Colonic mucosa (tissue), 4 donors: ENCODE results near the gene NOX3. TPM values are rescaled to one million over a fixed set of nuclear protein-coding genes. Genes with fewer than 3 reads are reported as not detected.

Source experiments
- DNase-seq: peaks from one replicate; pipeline ENCODE4 v3.0.0-alpha.2; 2020
- H3K27ac ChIP-seq: fragments of 200-600 bp; one replicate; pipeline ENCODE4 v1.8.0; 2021
- H3K27me3 ChIP-seq: fragments of 200-600 bp; one replicate; pipeline ENCODE4 v1.8.0; 2021
- H3K36me3 ChIP-seq: fragments of 200-600 bp; one replicate; pipeline ENCODE4 v1.8.0; 2021
- H3K4me1 ChIP-seq: fragments of 200-600 bp; one replicate; pipeline ENCODE4 v1.8.0; 2021; ENCODE audit warnings: mild to moderate bottlenecking
- H3K4me3 ChIP-seq: fragments of 200-600 bp; one replicate; pipeline ENCODE4 v1.8.0; 2021
- H3K9ac ChIP-seq, 2 donors: one replicate each; pipeline ENCODE4 v1.7.0; 2013; ENCODE audit warnings: control low read depth in 2 of 2, low read depth in 2 of 2, low read length in 2 of 2
- H3K9me3 ChIP-seq: fragments of 200-600 bp; one replicate; pipeline ENCODE4 v1.8.0; 2021
- CTCF ChIP-seq: fragments of 200-600 bp; IDR thresholded peaks from one replicate; pipeline ENCODE4 v1.8.0; 2022; ENCODE audit warnings: antibody characterized with exemption, mild to moderate bottlenecking
- intact Hi-C: fragments of 100-400 bp; cut with DNase I; formaldehyde crosslinking; loops from one replicate; pipeline ENCODE4 v1.14.1; 2022
- total RNA-seq, 2 donors: library from RNA; stranded (reverse); fragmentation: NEBNext Ultra II Directional in 1 of 2; extraction: Animal tissue kit (Norgen Biotek cat#: 25700) in 1 of 2; gene quantifications; one replicate each; pipeline ENCODE4 v1.2.1, GENCODE V29; 2021
- donor health status: healthy.
- donor health status: DM: no; HTN: no; CAD: no.
- donor health status: DM: no; HTN: no; CAD: no.

The NOX3 gene
- total RNA-seq, 2 donors from 2014 or later, result not detected

- H3K27ac ChIP-seq, result no peak overlapping the region
- no peaks in the 10 kb centered on the region for H3K27me3 ChIP-seq
- DNase-seq, result no peak
- H3K9ac ChIP-seq, result no peak overlapping the region
- intact Hi-C loops, result no loop called here
- no peak overlapping the region for H3K4me3 ChIP-seq
- no peaks in the 10 kb centered on the region for H3K9me3 ChIP-seq
- no peaks in the 10 kb centered on the region for H3K36me3 ChIP-seq
- no peak for TF ChIP-seq CTCF
- no peaks in the 10 kb centered on the region for H3K4me1 ChIP-seq
Measured at GRCh38 chr6:155449450-155450239, 6.0 kb downstream of the NOX3 start.

GRCh38 chr6:155448668-155449449, 6.8 kb downstream of the NOX3 start:
- no peak for DNase-seq
- intact Hi-C loops, result no loop called here
- H3K4me3 ChIP-seq, result no peak overlapping the region
- H3K36me3 ChIP-seq, result no peaks in the 10 kb centered on the region
- no peak overlapping the region for H3K9ac ChIP-seq
- H3K27me3 ChIP-seq, result no peaks in the 10 kb centered on the region
- H3K4me1 ChIP-seq, result no peaks in the 10 kb centered on the region
- no peak overlapping the region for H3K27ac ChIP-seq
- H3K9me3 ChIP-seq, result no peaks in the 10 kb centered on the region
- TF ChIP-seq CTCF, result no peak

- Histone ChIP-seq H3K27ac (no peak overlapping the region), H3K36me3 (no peaks in the 10 kb centered on the region), H3K4me3 (no peak overlapping the region), H3K9me3 (no peaks in the 10 kb centered on the region), H3K27me3 (no peaks in the 10 kb centered on the region), H3K4me1 (no peaks in the 10 kb centered on the region), H3K9ac (no peak overlapping the region)
- TF ChIP-seq CTCF, result no peak
- intact Hi-C loops, result no loop called here
- DNase-seq, result no peak
Measured at GRCh38 chr6:155447949-155448348, 7.7 kb downstream of the NOX3 start.

GRCh38 chr6:155444952-155445903, 10.4 kb downstream of the NOX3 start:
- no peak overlapping the region for H3K27ac ChIP-seq
- intact Hi-C loops, result no loop called here
- no peaks in the 10 kb centered on the region for H3K36me3 ChIP-seq
- no peak overlapping the region for H3K9ac ChIP-seq
- no peaks in the 10 kb centered on the region for H3K4me1 ChIP-seq
- H3K4me3 ChIP-seq, result no peak overlapping the region
- H3K27me3 ChIP-seq, result no peaks in the 10 kb centered on the region
- DNase-seq, result no peak
- TF ChIP-seq CTCF, result no peak
- H3K9me3 ChIP-seq, result no peaks in the 10 kb centered on the region
